ENCODE results near the gene MARCHF4.

MARCHF4 gene

GRCh38 chr2:216366777-216367471 is 5.4 kb downstream of the MARCHF4 start:
- TF ChIP-seq REST (tag by site-specific recombination; IDR thresholded peaks at IDR 0.05), result peak; percentile 94
- TF ChIP-seq ZNF664 (tag by site-specific recombination; IDR thresholded peaks at IDR 0.05), result no peak
- H3K4me1 ChIP-seq (ENCODE audit: control insufficient read depth, insufficient read depth, low read length), result peaks cover 3% of the 10 kb centered on the region; the same call in 1 of the 2 replicates
- no peaks in the 10 kb centered on the region for H3K36me3 ChIP-seq (ENCODE audit: control insufficient read depth in 2 of 2, insufficient read depth in 1 of 2, low read length in 2 of 2)
- ChIA-PET CTCF (interaction anchor here (0.7 to 1.4 kb wide), 3 partner anchors 35 to 1721 kb away, joined by 3 to 5 read pairs (median 4); no protein-coding TSS in a partner anchor), POLR2A (no interaction called here)
- H3K9me3 ChIP-seq (ENCODE audit: control insufficient read depth, insufficient read depth, low read depth, low read length), result no peaks in the 10 kb centered on the region
- H3K4me3 ChIP-seq (ENCODE audit: low read depth, low read length), result no peak overlapping the region
- no peak overlapping the region for H3K27ac ChIP-seq (ENCODE audit: extremely low read depth, low read depth, low read length)

GRCh38 chr2:216365518-216365917 is 6.8 kb downstream of the MARCHF4 start:
- no peaks in the 10 kb centered on the region for H3K9me3 ChIP-seq (ENCODE audit: control insufficient read depth, insufficient read depth, low read depth, low read length)
- peaks cover 3% of the 10 kb centered on the region; the same call in 1 of the 2 replicates for H3K4me1 ChIP-seq (ENCODE audit: control insufficient read depth, insufficient read depth, low read length)
- no peaks in the 10 kb centered on the region for H3K36me3 ChIP-seq (ENCODE audit: control insufficient read depth in 2 of 2, insufficient read depth in 1 of 2, low read length in 2 of 2)
- H3K27ac ChIP-seq (ENCODE audit: extremely low read depth, low read depth, low read length), result no peak overlapping the region
- TF ChIP-seq ZNF670 (tag by site-specific recombination; IDR thresholded peaks at IDR 0.05; ENCODE audit: low read depth) (no peak), ZNF292 (tag by site-specific recombination; IDR thresholded peaks at IDR 0.05; ENCODE audit: borderline replicate concordance, low read depth) (no peak), SP2 (tag by site-specific recombination; IDR thresholded peaks at IDR 0.05) (no peak), ZNF239 (tag by site-specific recombination; IDR thresholded peaks at IDR 0.05) (no peak)
- ChIA-PET CTCF (no interaction called here), POLR2A (no interaction called here)
- H3K4me3 ChIP-seq (ENCODE audit: low read depth, low read length), result no peak overlapping the region

- ChIA-PET POLR2A (interaction anchor here (0.6 kb wide), 1 partner anchor 17 kb away, joined by 5 read pairs; no protein-coding TSS in a partner anchor), CTCF (interaction anchor here (1.2 to 1.5 kb wide), 3 partner anchors 10 to 41 kb away, joined by 3 to 4 read pairs (median 4); partner anchors contain the start of gene MARCHF4)
- Histone ChIP-seq H3K4me1 (ENCODE audit: control insufficient read depth, insufficient read depth, low read length) (peaks cover 3% of the 10 kb centered on the region; the same call in 1 of the 2 replicates), H3K36me3 (ENCODE audit: control insufficient read depth in 2 of 2, insufficient read depth in 1 of 2, low read length in 2 of 2) (no peaks in the 10 kb centered on the region), H3K27ac (ENCODE audit: extremely low read depth, low read depth, low read length) (no peak overlapping the region), H3K9me3 (ENCODE audit: control insufficient read depth, insufficient read depth, low read depth, low read length) (no peaks in the 10 kb centered on the region), H3K4me3 (ENCODE audit: low read depth, low read length) (no peak overlapping the region)
- TF ChIP-seq ZNF571 (tag by site-specific recombination; IDR thresholded peaks at IDR 0.05) (no peak), OSR2 (tag by site-specific recombination; IDR thresholded peaks at IDR 0.05) (no peak), ZNF274 (IDR thresholded peaks at IDR 0.05; ENCODE audit: low read length) (no peak), ZNF274 (tag by site-specific recombination; IDR thresholded peaks at IDR 0.05; ENCODE audit: borderline replicate concordance) (no peak), ZNF837 (tag by site-specific recombination; IDR thresholded peaks at IDR 0.05) (no peak), ZNF174 (tag by site-specific recombination; IDR thresholded peaks at IDR 0.05) (no peak), ZFP37 (tag by site-specific recombination; IDR thresholded peaks at IDR 0.05) (no peak), ZNF423 (tag by site-specific recombination; IDR thresholded peaks at IDR 0.05) (no peak), ZNF266 (tag by site-specific recombination; IDR thresholded peaks at IDR 0.05; ENCODE audit: low read depth) (no peak), ZNF350 (tag by site-specific recombination; IDR thresholded peaks at IDR 0.05) (no peak), ZNF214 (tag by site-specific recombination; IDR thresholded peaks at IDR 0.05; ENCODE audit: borderline replicate concordance) (no peak), ZNF112 (tag by site-specific recombination; IDR thresholded peaks at IDR 0.05) (no peak), ZNF2 (tag by site-specific recombination; IDR thresholded peaks at IDR 0.05) (no peak), ZNF555 (tag by site-specific recombination; conservative IDR thresholded peaks at IDR 0.05) (no peak), SP2 (tag by site-specific recombination; IDR thresholded peaks at IDR 0.05) (no peak)
- TF ChIP-seq, protein P1, sequence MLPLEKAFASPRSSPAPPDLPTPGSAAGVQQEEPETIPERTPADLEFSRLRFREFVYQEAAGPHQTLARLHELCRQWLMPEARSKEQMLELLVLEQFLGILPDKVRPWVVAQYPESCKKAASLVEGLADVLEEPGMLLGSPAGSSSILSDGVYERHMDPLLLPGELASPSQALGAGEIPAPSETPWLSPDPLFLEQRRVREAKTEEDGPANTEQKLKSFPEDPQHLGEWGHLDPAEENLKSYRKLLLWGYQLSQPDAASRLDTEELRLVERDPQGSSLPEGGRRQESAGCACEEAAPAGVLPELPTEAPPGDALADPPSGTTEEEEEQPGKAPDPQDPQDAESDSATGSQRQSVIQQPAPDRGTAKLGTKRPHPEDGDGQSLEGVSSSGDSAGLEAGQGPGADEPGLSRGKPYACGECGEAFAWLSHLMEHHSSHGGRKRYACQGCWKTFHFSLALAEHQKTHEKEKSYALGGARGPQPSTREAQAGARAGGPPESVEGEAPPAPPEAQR (tag by site-specific recombination; IDR thresholded peaks at IDR 0.05), result no peak
- TF ChIP-seq, protein P2, sequence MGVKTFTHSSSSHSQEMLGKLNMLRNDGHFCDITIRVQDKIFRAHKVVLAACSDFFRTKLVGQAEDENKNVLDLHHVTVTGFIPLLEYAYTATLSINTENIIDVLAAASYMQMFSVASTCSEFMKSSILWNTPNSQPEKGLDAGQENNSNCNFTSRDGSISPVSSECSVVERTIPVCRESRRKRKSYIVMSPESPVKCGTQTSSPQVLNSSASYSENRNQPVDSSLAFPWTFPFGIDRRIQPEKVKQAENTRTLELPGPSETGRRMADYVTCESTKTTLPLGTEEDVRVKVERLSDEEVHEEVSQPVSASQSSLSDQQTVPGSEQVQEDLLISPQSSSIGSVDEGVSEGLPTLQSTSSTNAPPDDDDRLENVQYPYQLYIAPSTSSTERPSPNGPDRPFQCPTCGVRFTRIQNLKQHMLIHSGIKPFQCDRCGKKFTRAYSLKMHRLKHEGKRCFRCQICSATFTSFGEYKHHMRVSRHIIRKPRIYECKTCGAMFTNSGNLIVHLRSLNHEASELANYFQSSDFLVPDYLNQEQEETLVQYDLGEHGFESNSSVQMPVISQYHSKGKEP (tag by site-specific recombination; IDR thresholded peaks at IDR 0.05), result no peak
- TF ChIP-seq, protein P3, sequence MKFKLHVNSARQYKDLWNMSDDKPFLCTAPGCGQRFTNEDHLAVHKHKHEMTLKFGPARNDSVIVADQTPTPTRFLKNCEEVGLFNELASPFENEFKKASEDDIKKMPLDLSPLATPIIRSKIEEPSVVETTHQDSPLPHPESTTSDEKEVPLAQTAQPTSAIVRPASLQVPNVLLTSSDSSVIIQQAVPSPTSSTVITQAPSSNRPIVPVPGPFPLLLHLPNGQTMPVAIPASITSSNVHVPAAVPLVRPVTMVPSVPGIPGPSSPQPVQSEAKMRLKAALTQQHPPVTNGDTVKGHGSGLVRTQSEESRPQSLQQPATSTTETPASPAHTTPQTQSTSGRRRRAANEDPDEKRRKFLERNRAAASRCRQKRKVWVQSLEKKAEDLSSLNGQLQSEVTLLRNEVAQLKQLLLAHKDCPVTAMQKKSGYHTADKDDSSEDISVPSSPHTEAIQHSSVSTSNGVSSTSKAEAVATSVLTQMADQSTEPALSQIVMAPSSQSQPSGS (tag by site-specific recombination; IDR thresholded peaks at IDR 0.05; ENCODE audit: low read depth), result no peak
These were observed 9.1 kb downstream of the MARCHF4 start for GRCh38 chr2:216363221-216363620.
